ENCODE results near the gene USP47. TPM values are rescaled to one million over a fixed set of nuclear protein-coding genes. Genes with fewer than 3 reads are reported as not detected.

Gene USP47
- total and polyA plus RNA-seq, 9 of the 15 experiments (the other 6 are each of a cell fraction or from before 2014, with no cell fraction given): 13.1 to 63.6 (median 34.7) TPM

DNA sequence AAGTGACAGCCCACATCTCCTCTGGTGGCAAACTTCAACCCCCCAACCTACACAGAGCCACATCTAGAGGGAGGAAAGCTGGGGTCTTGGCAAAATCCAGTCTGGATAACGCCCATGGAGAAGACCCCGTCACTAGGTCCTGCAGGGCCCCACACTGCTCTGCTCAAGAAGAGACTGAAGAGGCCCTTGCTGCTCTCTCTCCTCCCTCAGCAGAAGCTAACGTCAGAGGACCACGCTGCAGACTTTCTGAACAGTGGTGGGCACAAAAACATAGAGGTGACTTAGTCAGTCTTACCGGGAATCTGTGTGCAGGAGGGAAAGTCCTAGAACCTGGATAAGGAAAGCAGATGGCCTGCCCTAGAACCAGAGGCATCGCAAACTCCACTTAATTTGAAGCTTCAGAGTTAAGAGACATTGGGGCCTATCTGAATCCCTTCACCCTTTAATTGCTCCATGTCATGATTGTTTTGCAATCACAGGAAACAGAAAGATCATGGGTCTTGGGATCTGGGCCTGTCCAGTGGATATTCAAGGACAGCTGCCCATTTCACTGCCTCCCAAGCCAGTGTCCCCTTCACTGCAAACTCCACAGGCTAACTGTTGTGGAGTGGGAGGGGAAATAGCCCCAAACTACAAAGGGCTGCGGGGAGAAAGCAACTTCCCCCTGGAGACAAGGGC, 164.9 kb downstream of the USP47 start:
- Histone ChIP-seq H3K4me1 (replicated peaks in 1 of 2; ENCODE audit: control insufficient read depth in 2 of 2, insufficient read depth in 2 of 2, low read length in 2 of 2) (peaks cover 0 to 14% of the 10 kb centered on the region in 2 experiments; a peak in 2 of 5 replicates), H3K4me3 (no peak overlapping the region), H3K4me2 (ENCODE audit: insufficient read depth, low read length) (no peak overlapping the region), H4K20me1 (replicated peaks; ENCODE audit: control insufficient read depth, insufficient read depth, low read length) (no peaks in the 10 kb centered on the region; the same call in 1 of the 2 replicates), H3K27me3 (ENCODE audit: control insufficient read depth in 2 of 2, insufficient read depth in 2 of 2, low read length in 2 of 2) (peaks cover 36 to 54% of the 10 kb centered on the region in 2 experiments; a peak in 4 of 5 replicates), H3K9me3 (replicated peaks; ENCODE audit: control insufficient read depth, insufficient read depth, low read depth, low read length) (no peaks in the 10 kb centered on the region), H3K79me2 (ENCODE audit: control insufficient read depth, insufficient read depth, low read length) (no peaks in the 10 kb centered on the region), H3K36me3 (ENCODE audit: control insufficient read depth, insufficient read depth, low read length) (no peaks in the 10 kb centered on the region), H2AFZ (ENCODE audit: low read depth, low read length) (no peak overlapping the region), H3K27ac (ENCODE audit: extremely low read depth, low read depth, low read length) (no peak overlapping the region), H3K9ac (ENCODE audit: insufficient read depth in 1 of 2, low read depth in 2 of 2, low read length in 2 of 2) (no peak overlapping the region), H3K9me1 (ENCODE audit: control insufficient read depth, insufficient read depth, low read length) (no peaks in the 10 kb centered on the region)
- intact Hi-C loops (cut with micrococcal nuclease): no loop called here
- POLR2A ChIA-PET: interaction anchor here (1.9 kb wide), 1 partner anchor 21 kb away, joined by 5 read pairs; no protein-coding TSS in a partner anchor
- 0% methylated on average over 7 of the region's 7 CpGs for WGBS (ENCODE audit: insufficient coverage, low coverage, missing lambda C conversion rate)
- DNase-seq (ENCODE audit: extremely low read depth in 1 of 4, low spot score in 3 of 4): no peak
- CTCF ChIA-PET (ENCODE audit: low intra/inter-chr PET ratio): no interaction called here
- no TSS peak for BruUV-seq (replicated peaks)
- no peak for TF ChIP-seq ETV5 (CRISPR knock-in tag; IDR thresholded peaks at IDR 0.05; ENCODE audit: low read depth)
- TF ChIP-seq DIDO1 (tag; IDR thresholded peaks at IDR 0.05; ENCODE audit: low read depth): no peak
- TF ChIP-seq PTTG1 (tag; IDR thresholded peaks at IDR 0.05; ENCODE audit: low read depth): no peak
- TF ChIP-seq, protein P1, sequence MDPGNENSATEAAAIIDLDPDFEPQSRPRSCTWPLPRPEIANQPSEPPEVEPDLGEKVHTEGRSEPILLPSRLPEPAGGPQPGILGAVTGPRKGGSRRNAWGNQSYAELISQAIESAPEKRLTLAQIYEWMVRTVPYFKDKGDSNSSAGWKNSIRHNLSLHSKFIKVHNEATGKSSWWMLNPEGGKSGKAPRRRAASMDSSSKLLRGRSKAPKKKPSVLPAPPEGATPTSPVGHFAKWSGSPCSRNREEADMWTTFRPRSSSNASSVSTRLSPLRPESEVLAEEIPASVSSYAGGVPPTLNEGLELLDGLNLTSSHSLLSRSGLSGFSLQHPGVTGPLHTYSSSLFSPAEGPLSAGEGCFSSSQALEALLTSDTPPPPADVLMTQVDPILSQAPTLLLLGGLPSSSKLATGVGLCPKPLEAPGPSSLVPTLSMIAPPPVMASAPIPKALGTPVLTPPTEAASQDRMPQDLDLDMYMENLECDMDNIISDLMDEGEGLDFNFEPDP (CRISPR knock-in tag; IDR thresholded peaks at IDR 0.05): no peak
- TF ChIP-seq TEAD1 (CRISPR knock-in tag; IDR thresholded peaks at IDR 0.05): no peak
- no peak for TF ChIP-seq ZNF12 (CRISPR knock-in tag; IDR thresholded peaks at IDR 0.05)
- TF ChIP-seq HMGN3 (IDR thresholded peaks at IDR 0.05; ENCODE audit: borderline replicate concordance, extremely low read depth, insufficient read length, low read depth, low read length): no peak
- no peak for TF ChIP-seq SREBF1 (IDR thresholded peaks at IDR 0.05; ENCODE audit: borderline replicate concordance, low read depth, low read length)
- TF ChIP-seq MIER1 (IDR thresholded peaks at IDR 0.05; ENCODE audit: low read depth): no peak
- no peak for TF ChIP-seq FOXK1 (CRISPR knock-in tag; IDR thresholded peaks at IDR 0.05; ENCODE audit: borderline replicate concordance)
- no peak for TF ChIP-seq SMARCB1 (IDR thresholded peaks at IDR 0.05; ENCODE audit: insufficient read length, low read depth)
- TF ChIP-seq, protein P2, sequence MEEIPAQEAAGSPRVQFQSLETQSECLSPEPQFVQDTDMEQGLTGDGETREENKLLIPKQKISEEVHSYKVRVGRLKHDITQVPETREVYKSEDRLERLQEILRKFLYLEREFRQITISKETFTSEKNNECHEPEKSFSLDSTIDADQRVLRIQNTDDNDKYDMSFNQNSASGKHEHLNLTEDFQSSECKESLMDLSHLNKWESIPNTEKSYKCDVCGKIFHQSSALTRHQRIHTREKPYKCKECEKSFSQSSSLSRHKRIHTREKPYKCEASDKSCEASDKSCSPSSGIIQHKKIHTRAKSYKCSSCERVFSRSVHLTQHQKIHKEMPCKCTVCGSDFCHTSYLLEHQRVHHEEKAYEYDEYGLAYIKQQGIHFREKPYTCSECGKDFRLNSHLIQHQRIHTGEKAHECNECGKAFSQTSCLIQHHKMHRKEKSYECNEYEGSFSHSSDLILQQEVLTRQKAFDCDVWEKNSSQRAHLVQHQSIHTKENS (CRISPR knock-in tag; IDR thresholded peaks at IDR 0.05): no peak
- no peak for TF ChIP-seq TRIM28 (IDR thresholded peaks at IDR 0.05)
- FAIRE-seq: no peak
- no peak for ATAC-seq
- in situ Hi-C loops (cut with MboI): no loop called here
